HepG2 (cell line): ENCODE measurements around the gene ANKS1B. TPM values are rescaled to one million over a fixed set of nuclear protein-coding genes. Genes with fewer than 3 reads are reported as not detected.

Source experiments
- ATAC-seq: fragments of 200-7000 bp; cut with Tn5 transposase; 3 replicates; pipeline ENCODE4 v1.9.1; 2020; ENCODE audit warnings: mild to moderate bottlenecking, moderate library complexity
- BruUV-seq: library from RNA; stranded (reverse); fragments of 400-500 nt; replicated peaks from 2 replicates; lab custom pipeline; 2021; lab: Mats Ljungman, UMichigan
- CTCF ChIA-PET: fragments of 300-600 bp; formaldehyde crosslinking; extraction: SDS; loops from one replicate; lab custom pipeline; 2021; ENCODE audit warnings: low total read pairs, inconsistent platforms, low intra/inter-chr PET ratio; lab: Yijun Ruan, JAX
- POLR2A ChIA-PET: fragments of 350-600 bp; sonication (Branson Sonifier 250); formaldehyde crosslinking; loops from one replicate; lab custom pipeline; 2020; ENCODE audit warnings: antibody characterized with exemption, inconsistent platforms; lab: Yijun Ruan, JAX
- DNase-seq: peaks from one replicate; pipeline ENCODE4 v3.0.0-alpha.2; 2015; ENCODE audit warnings: low spot score
- FAIRE-seq: peaks from 3 replicates; lab custom pipeline; 2011; peaks lifted over from hg19 to GRCh38; lab: Jason Lieb, UNC
- H2AFZ ChIP-seq: one replicate; pipeline ENCODE4 v1.6.1; 2011; ENCODE audit warnings: low read length, inconsistent platforms
- H3K27ac ChIP-seq: fragments of 300-600 bp; 3 replicates; pipeline ENCODE4 v1.8.0; 2011; ENCODE audit warnings: mixed run types, mild to moderate bottlenecking, mixed read lengths, low read length, inconsistent platforms; ENCODE audit not compliant: insufficient read depth; ENCODE audit errors: extremely low read length
- H3K27me3 ChIP-seq, 2 experiments: fragments of 200-600 bp in 1 of 2; 2 replicates in 1 of 2; 3 replicates in 1 of 2; pipeline versions ENCODE4 v1.6.0 to v1.8.0; 2011; ENCODE audit warnings: low read length in 2 of 2, mild to moderate bottlenecking in 2 of 2, moderate library complexity in 2 of 2, inconsistent platforms in 1 of 2; ENCODE audit not compliant: insufficient read depth in 2 of 2, control insufficient read depth in 1 of 2
- H3K36me3 ChIP-seq, 2 experiments: fragments of 200-600 bp in 1 of 2; replicated peaks in 1 of 2; 2 replicates in 1 of 2; 3 replicates in 1 of 2; pipeline versions ENCODE4 v1.5.1 to v1.8.0; 2011; ENCODE audit warnings: low read length in 2 of 2, inconsistent platforms in 1 of 2; ENCODE audit not compliant: insufficient read depth in 2 of 2, control insufficient read depth in 1 of 2
- H3K4me1 ChIP-seq: 2 replicates; pipeline ENCODE4 v1.5.1; 2012; ENCODE audit warnings: low read length, inconsistent platforms; ENCODE audit not compliant: insufficient read depth
- H3K4me2 ChIP-seq: 2 replicates; pipeline ENCODE4 v1.6.0; 2011; ENCODE audit warnings: low read depth, low read length, inconsistent platforms
- H3K4me3 ChIP-seq, 3 experiments: fragments of 200-600 bp in 1 of 3; sonication (generic), shearing (Covaris generic) in 1 of 3; replicated peaks in 1 of 3; 2 replicates each; pipeline ENCODE4 v1.5.1; 2011 to 2016; ENCODE audit warnings: low read length in 3 of 3, inconsistent platforms in 2 of 3, low read depth in 2 of 3, mild to moderate bottlenecking in 2 of 3, control low read depth in 1 of 3, mixed read lengths in 1 of 3; ENCODE audit not compliant: insufficient read depth in 1 of 3
- H3K79me2 ChIP-seq: one replicate; pipeline ENCODE4 v1.6.1; 2011; ENCODE audit warnings: low read length, inconsistent platforms; ENCODE audit not compliant: insufficient read depth
- H3K9ac ChIP-seq: 2 replicates; pipeline ENCODE4 v1.6.0; 2011; ENCODE audit warnings: mild to moderate bottlenecking, low read depth, low read length, inconsistent platforms; ENCODE audit not compliant: insufficient read depth
- H3K9me3 ChIP-seq: 2 replicates; pipeline ENCODE4 v1.5.1; 2012; ENCODE audit warnings: mild to moderate bottlenecking, low read length
- H4K20me1 ChIP-seq: 2 replicates; pipeline ENCODE4 v1.6.0; 2011; ENCODE audit warnings: inconsistent platforms, mild to moderate bottlenecking, low read length, moderate library complexity; ENCODE audit not compliant: insufficient read depth
- BHLHE40 ChIP-seq: IDR thresholded peaks from 2 replicates; pipeline ENCODE4 v1.6.1; 2011; ENCODE audit warnings: low read length, improper control_type of control experiment
- CENPX ChIP-seq: sonication (generic); formaldehyde crosslinking; IDR thresholded peaks from 2 replicates; pipeline ENCODE4 v1.9.0; 2021; ENCODE audit warnings: mild to moderate bottlenecking, missing genetic modification reagents, moderate library complexity
- CREM ChIP-seq, 2 experiments: sonication (generic) in 1 of 2; formaldehyde crosslinking in 1 of 2; IDR thresholded peaks; 2 replicates each; pipeline versions ENCODE4 v1.4.0 to v1.6.1; 2016 to 2020; ENCODE audit warnings: antibody characterized with exemption in 1 of 2, mild to moderate bottlenecking in 1 of 2, missing genetic modification reagents in 1 of 2
- EP300 ChIP-seq, 3 experiments: sonication (generic) in 1 of 3; formaldehyde crosslinking in 1 of 3; IDR thresholded peaks; 2 replicates each; pipeline versions ENCODE4 v1.5.1 to v1.6.1; 2011 to 2020; ENCODE audit warnings: low read depth in 2 of 3, low read length in 2 of 3, borderline replicate concordance in 1 of 3, improper control_type of control experiment in 1 of 3, mild to moderate bottlenecking in 1 of 3, missing genetic modification reagents in 1 of 3, moderate library complexity in 1 of 3
- GLI4 ChIP-seq: sonication (generic); formaldehyde crosslinking; IDR thresholded peaks from 2 replicates; pipeline ENCODE4 v1.5.1; 2020; ENCODE audit warnings: missing genetic modification reagents, mild to moderate bottlenecking, moderate library complexity, borderline replicate concordance
- HNRNPLL ChIP-seq: fragments of 200-400 bp; formaldehyde crosslinking; IDR thresholded peaks from 2 replicates; pipeline ENCODE4 v1.6.1; 2017; ENCODE audit warnings: mild to moderate bottlenecking, low read depth, low read length; ENCODE audit not compliant: poor library complexity, severe bottlenecking
- MAFK ChIP-seq, 2 experiments: IDR thresholded peaks in 1 of 2; conservative IDR thresholded peaks in 1 of 2; 2 replicates each; pipeline ENCODE4 v1.6.1; 2011; ENCODE audit warnings: improper control_type of control experiment in 2 of 2, low read length in 2 of 2
- NR2F6 ChIP-seq, 2 experiments: IDR thresholded peaks; 2 replicates each; pipeline ENCODE4 v1.6.1; 2016; ENCODE audit warnings: antibody characterized with exemption in 1 of 2, mild to moderate bottlenecking in 1 of 2
- U2AF1 ChIP-seq: fragments of 200-400 bp; formaldehyde crosslinking; optimal IDR thresholded peaks from 2 replicates; pipeline ENCODE3; 2017; ENCODE audit warnings: mild to moderate bottlenecking, low read depth, low read length
- ZFX ChIP-seq: sonication (generic); formaldehyde crosslinking; IDR thresholded peaks from 2 replicates; pipeline ENCODE4 v1.4.0; 2020; ENCODE audit warnings: mild to moderate bottlenecking, low read depth, missing genetic modification reagents, moderate library complexity
- ZHX1 ChIP-seq: sonication (generic); formaldehyde crosslinking; IDR thresholded peaks from 2 replicates; pipeline ENCODE4 v1.8.1; 2022; ENCODE audit warnings: low read depth, mild to moderate bottlenecking, missing genetic modification reagents
- ZNF205 ChIP-seq: IDR thresholded peaks from 2 replicates; pipeline ENCODE4 v1.6.1; 2018; ENCODE audit warnings: missing biosample characterization, missing genetic modification reagents
- ZNF660 ChIP-seq: sonication (generic); formaldehyde crosslinking; IDR thresholded peaks from 2 replicates; pipeline ENCODE4 v1.5.1; 2020; ENCODE audit warnings: mild to moderate bottlenecking, low read depth, missing genetic modification reagents, borderline replicate concordance
- ZNF710 ChIP-seq: sonication (generic); formaldehyde crosslinking; IDR thresholded peaks from 2 replicates; pipeline ENCODE4 v1.5.0; 2020; ENCODE audit warnings: mild to moderate bottlenecking, missing genetic modification reagents, borderline replicate concordance
- WGBS: methylation state at CpG from one replicate; pipeline ENCODE4 v1.1.6; 2017; ENCODE audit warnings: low lambda C conversion rate; 5-methylcytosine and 5-hydroxymethylcytosine counted together
- in situ Hi-C: cut with HindIII; loops from 2 replicates; pipeline ENCODE4 v1.10.0; 2017; ENCODE audit warnings: low pct_unique_long_range_greater_than_20kb; ENCODE audit not compliant: extremely low pct_ligation_motif_present
- intact Hi-C: fragments of 100-400 bp; cut with micrococcal nuclease; formaldehyde crosslinking; loops from one replicate; pipeline ENCODE4 v1.10.0; 2022; ENCODE audit not compliant: unreplicated experiment
- polyA plus RNA-seq, 8 experiments: library from polyadenylated mRNA; depleted of rRNA in 3 of 8; stranded (reverse) in 7 of 8; unstranded in 1 of 8; fragments of >200 nt; fragmentation: Illumina TruSeq in 4 of 8; extraction: Trizol in 4 of 8; gene quantifications; 2 replicates each; pipeline versions ENCODE4 v1.2.1 to v1.2.3, GENCODE V29; 2011 to 2016; ENCODE audit warnings: low read depth in 4 of 8, missing spikeins in 1 of 8, mixed read lengths in 1 of 8; ENCODE audit not compliant: insufficient read depth in 1 of 8
- total RNA-seq, 5 experiments: library from RNA; depleted of rRNA; stranded (reverse); fragments of >200 nt; fragmentation: Illumina TruSeq; extraction: Trizol; gene quantifications; 2 replicates each; pipeline ENCODE4 v1.2.3, GENCODE V29; 2016; ENCODE audit warnings: low read depth in 1 of 5
- TF ChIP-seq, protein P1 (sequence below): sonication (generic); formaldehyde crosslinking; IDR thresholded peaks from 2 replicates; pipeline ENCODE4 v1.4.0; 2020; ENCODE audit warnings: missing genetic modification reagents
- TF ChIP-seq, protein P2 (sequence below): sonication (generic); formaldehyde crosslinking; IDR thresholded peaks from 2 replicates; pipeline ENCODE4 v1.5.0; 2020; ENCODE audit warnings: mild to moderate bottlenecking, low read depth, missing genetic modification reagents, borderline replicate concordance

Gene ANKS1B
- total and polyA plus RNA-seq, 2 of the 13 experiments (the other 11 are each of a cell fraction or from before 2014, with no cell fraction given): 0.15 TPM; not detected in 1

DNA sequence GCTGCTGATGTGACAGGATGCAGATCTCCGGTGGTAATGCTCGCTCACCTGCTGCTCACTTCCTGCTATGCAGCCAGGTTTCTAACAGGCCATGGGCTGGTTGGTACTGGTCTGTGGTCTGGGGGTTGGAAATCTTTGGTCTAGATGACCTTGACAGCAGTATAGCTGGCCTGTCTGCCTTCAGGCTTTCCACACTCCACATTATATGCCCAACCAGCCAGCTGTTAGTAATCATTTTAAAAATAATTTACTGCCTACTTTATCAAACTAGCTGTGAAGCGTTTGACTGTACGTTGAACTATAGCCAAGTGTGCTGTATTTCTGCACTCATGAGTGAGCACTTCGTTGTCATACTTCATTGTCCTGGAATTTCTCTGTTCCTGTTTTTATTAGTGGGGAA lies 761.2 kb downstream of the ANKS1B start:
- Histone ChIP-seq H3K4me2 (no peak overlapping the region), H3K4me1 (no peaks in the 10 kb centered on the region), H3K27ac (no peak overlapping the region), H3K36me3 (no peaks in the 10 kb centered on the region), H3K9me3 (no peaks in the 10 kb centered on the region), H3K4me3 (no peak overlapping the region), H2AFZ (no peak overlapping the region), H4K20me1 (no peaks in the 10 kb centered on the region), H3K27me3 (no peaks in the 10 kb centered on the region), H3K79me2 (no peaks in the 10 kb centered on the region), H3K9ac (no peak overlapping the region)
- ChIA-PET CTCF (no interaction called here), POLR2A (no interaction called here)
- no peak for FAIRE-seq
- intact Hi-C loops: no loop called here
- in situ Hi-C loops: no loop called here
- no TSS peak for BruUV-seq
- no peak for ATAC-seq
- WGBS: 22% methylated on average over 3 of the region's 5 CpGs
- no peak for DNase-seq
- TF ChIP-seq MAFK (conservative IDR thresholded peaks at IDR 0.05 in 1 of 2, IDR thresholded peaks at IDR 0.05 in 1 of 2; ENCODE audit: low read length in 2 of 2) (no peak), CREM (IDR thresholded peaks at IDR 0.05) (no peak), CREM (CRISPR knock-in tag; IDR thresholded peaks at IDR 0.05) (no peak), ZNF205 (CRISPR knock-in tag) (no peak), HNRNPLL (no peak), U2AF1 (no peak), BHLHE40 (no peak), GLI4 (no peak), EP300 (IDR thresholded peaks at IDR 0.05; ENCODE audit: low read depth in 2 of 2, low read length in 2 of 2) (no peak), EP300 (CRISPR knock-in tag; IDR thresholded peaks at IDR 0.05; ENCODE audit: borderline replicate concordance) (no peak), ZFX (CRISPR knock-in tag) (no peak), ZHX1 (CRISPR knock-in tag) (no peak), CENPX (CRISPR knock-in tag) (no peak), ZNF660 (CRISPR knock-in tag) (no peak), ZNF710 (CRISPR knock-in tag) (no peak), NR2F6 (IDR thresholded peaks at IDR 0.05) (no peak), NR2F6 (CRISPR knock-in tag; IDR thresholded peaks at IDR 0.05) (no peak)
- TF ChIP-seq, protein P1, sequence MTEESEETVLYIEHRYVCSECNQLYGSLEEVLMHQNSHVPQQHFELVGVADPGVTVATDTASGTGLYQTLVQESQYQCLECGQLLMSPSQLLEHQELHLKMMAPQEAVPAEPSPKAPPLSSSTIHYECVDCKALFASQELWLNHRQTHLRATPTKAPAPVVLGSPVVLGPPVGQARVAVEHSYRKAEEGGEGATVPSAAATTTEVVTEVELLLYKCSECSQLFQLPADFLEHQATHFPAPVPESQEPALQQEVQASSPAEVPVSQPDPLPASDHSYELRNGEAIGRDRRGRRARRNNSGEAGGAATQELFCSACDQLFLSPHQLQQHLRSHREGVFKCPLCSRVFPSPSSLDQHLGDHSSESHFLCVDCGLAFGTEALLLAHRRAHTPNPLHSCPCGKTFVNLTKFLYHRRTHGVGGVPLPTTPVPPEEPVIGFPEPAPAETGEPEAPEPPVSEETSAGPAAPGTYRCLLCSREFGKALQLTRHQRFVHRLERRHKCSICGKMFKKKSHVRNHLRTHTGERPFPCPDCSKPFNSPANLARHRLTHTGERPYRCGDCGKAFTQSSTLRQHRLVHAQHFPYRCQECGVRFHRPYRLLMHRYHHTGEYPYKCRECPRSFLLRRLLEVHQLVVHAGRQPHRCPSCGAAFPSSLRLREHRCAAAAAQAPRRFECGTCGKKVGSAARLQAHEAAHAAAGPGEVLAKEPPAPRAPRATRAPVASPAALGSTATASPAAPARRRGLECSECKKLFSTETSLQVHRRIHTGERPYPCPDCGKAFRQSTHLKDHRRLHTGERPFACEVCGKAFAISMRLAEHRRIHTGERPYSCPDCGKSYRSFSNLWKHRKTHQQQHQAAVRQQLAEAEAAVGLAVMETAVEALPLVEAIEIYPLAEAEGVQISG (CRISPR knock-in tag): no peak
- TF ChIP-seq, protein P2, sequence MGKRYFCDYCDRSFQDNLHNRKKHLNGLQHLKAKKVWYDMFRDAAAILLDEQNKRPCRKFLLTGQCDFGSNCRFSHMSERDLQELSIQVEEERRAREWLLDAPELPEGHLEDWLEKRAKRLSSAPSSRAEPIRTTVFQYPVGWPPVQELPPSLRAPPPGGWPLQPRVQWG: no peak
